NOMO-1 treated with DMSO at 0.1 percent for 48 hours (cell line): ENCODE data around the gene FBXO47.
"Not testable (repeated sequence)": the region's sequence is repeated elsewhere in the genome, so short reads cannot be mapped to it uniquely, and the experiment has no call there.

ENCODE experiments used
- DNase-seq: peaks from one replicate; lab custom pipeline; 2025; ENCODE audit not compliant: unreplicated experiment; lab: John Stamatoyannopoulos, UW

The FBXO47 gene

GRCh38 chr17:38922538-38923297 is 44.5 kb downstream of the FBXO47 start:
- no peak for DNase-seq

DNA sequence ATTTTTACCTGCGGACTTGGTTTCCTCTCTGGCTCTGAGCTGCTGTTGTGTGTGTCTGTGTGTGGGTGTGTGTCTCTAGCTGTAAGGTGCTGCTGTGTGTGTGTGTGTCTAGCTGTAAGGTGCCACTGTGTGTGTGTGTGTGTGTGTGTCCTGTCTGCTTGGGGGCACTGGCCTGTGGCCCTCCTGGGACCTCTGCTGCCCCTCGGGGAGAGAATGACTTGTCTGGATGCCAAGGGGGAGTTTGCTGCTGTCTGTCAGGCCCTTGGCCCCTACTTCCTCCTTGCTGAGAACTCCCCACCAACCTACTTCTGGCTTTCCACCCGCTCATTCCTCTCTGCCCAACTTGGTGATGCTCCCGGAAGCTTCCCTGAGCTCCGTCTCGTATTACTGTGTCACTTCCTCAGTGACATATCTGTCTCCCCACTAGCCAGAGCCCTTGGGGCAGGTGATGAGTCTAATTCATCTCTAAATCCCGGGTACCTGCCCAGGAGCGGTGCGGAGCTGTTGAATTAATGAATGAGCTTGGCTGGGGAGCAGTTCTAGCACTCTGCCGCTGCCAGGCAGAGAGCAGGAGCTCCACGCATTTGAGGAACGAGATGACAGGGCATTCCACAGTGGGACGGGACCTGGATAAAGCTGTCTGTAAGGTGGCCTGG is 45.3 kb downstream of the FBXO47 start:
- no peak for DNase-seq

GRCh38 chr17:38920374-38921291 is 46.6 kb downstream of the FBXO47 start:
- no peak for DNase-seq

GRCh38 chr17:38919316-38920078 is 47.7 kb downstream of the FBXO47 start:
- DNase-seq: no peak

GRCh38 chr17:38918916-38919315 is 48.3 kb downstream of the FBXO47 start:
- no peak for DNase-seq

GRCh38 chr17:38918129-38918913 is 48.9 kb downstream of the FBXO47 start:
- DNase-seq: no peak

GRCh38 chr17:38917259-38917658 is 49.9 kb downstream of the FBXO47 start:
- DNase-seq: no peak

DNA sequence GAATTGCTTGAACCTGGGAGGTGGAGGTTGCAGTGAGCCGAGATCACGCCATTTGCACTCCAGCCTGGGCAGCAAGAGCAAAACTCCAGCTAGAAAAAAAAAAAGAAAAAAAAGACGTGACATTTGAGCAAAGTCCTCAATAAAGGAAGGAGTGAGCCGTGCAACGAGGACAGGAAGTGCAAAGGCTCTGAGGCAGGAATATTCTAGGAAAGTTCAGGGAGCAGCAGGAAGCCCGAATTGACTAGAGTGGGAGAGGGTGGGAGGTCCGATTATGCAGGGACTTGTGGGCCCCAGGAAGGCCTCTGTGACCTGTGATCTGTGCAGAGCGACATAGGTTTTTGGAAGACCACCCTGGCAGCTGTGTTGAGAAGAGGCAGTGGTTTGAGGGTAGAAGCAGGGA is 50.4 kb downstream of the FBXO47 start:
- DNase-seq: no peak

DNA sequence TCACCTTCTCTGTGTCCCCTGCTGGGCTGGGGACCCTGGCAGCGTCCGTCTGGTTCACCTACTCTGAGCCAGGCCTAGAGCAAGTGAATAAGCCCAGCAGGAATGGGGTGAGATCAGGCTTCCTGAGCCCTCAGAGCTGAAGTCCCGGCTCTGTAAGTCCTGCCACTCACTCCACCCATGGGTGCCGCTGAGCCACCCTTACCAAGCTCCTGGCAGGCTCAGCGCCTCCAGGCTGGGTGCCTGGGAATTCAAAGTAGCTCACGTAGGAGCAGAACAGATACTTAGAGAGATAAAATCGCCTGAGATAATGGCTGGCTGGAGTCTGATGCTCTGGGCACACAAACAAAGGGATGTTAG is 51.6 kb downstream of the FBXO47 start:
- no peak for DNase-seq

DNA sequence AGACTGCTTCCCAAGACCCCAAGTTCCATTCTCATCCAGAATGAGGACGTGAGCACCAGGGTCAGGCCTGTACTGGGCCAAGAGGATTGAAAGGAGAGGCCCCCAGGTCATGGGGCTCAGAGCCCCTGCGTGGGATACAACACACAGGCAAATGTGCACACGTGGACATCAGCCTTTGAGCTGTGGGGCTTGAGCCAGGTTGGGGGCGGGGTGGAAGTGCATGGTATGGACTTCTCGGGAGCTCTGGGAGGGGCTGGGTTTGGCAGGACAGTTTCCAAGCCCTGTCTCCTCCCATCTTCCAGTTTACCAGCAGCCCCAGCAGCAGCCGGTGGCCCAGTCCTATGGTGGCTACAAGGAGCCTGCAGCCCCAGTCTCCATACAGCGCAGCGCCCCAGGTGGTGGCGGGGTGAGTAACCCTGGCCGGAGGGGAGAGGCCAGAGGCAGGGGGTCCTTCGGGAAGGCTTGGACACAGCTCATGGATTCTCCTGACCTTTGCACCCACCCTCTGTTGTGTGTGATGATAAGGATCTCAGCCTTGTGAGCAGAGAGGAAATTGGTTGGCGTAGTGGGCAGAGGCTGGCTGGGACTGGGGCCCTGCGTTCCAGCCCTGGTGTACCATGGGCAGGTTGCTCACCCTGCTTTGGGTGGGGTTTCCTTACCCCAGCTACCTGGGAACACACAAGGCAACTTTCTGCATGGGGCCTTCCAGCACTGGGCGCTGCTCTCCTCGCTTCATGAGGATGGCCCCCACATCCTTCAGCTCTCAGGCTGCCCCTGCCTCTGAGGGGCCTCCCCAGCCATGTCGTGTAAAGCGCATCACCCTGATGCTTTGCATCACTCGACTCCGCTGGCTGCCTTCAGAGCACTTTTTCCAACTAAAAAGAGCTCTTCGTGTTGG is 52.2 kb downstream of the FBXO47 start:
- no peak for DNase-seq

DNA sequence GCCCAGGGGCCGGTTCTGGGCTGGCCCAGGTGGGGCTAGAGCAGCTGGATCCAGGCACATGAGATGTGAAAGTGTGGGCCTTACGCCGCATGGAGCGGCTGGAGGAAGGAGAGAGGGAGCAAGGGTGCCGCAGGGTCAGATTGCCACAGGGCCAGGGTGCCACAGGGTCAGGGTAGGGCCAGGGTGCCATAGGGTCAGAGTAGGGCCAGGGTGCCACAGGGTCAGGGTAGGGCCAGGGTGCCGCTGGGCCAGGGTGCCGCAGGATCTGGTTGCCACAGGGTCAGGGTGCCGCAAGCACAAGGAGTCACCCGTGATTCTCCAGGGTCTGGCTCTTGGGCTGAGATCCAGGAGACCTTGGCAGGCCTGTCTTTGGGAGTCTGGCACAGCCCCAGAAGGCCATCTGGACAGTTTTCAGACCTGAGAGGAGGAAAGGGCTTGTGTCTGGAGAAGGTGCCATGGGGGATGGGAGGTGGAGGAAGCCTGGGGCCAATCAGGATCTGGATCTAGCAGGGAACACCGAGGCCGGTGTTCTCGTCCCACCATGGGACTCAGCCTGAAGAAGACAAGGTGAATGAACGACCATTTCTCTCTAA is 54.9 kb downstream of the FBXO47 start:
- no peak for DNase-seq

GRCh38 chr17:38911731-38912081 is 55.5 kb downstream of the FBXO47 start:
- DNase-seq: not testable (repeated sequence)

- DNase-seq: no peak
These were observed 56.0 kb downstream of the FBXO47 start for GRCh38 chr17:38911081-38911730.

DNA sequence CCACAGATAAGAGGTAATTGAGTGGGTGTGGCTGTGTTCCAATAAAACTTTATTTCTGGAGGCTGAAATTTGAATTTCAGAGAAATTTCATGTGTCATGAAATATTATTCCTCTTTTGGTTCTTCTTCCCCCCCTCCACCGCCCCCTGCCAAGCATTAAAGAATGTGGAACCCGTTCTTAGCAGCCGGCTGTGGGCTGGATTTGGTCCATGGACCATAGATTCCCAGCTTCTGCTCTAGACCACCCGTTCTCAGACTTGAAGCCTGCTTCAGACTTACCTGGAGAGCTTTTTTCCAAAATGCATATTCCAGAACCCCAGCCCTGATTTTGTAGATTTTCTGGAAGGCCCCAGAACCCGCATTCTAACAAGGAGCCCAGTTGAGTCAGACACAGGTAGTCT is 56.9 kb downstream of the FBXO47 start:
- no peak for DNase-seq

- no peak for DNase-seq
These were observed 58.5 kb downstream of the FBXO47 start for GRCh38 chr17:38908676-38909181.

GRCh38 chr17:38907930-38908675 is 59.1 kb downstream of the FBXO47 start:
- no peak for DNase-seq

- DNase-seq: no peak
These were observed 60.6 kb downstream of the FBXO47 start for GRCh38 chr17:38906460-38907228.
